SKM-1 (cell line): ENCODE results near the gene ANKRD7.
"Not testable (repeated sequence)": the region's sequence is repeated elsewhere in the genome, so short reads cannot be mapped to it uniquely, and the experiment has no call there.

Source experiments
- DNase-seq: peaks from one replicate; lab custom pipeline; 2025; ENCODE audit not compliant: unreplicated experiment; lab: John Stamatoyannopoulos, UW

ANKRD7 gene

GRCh38 chr7:118233799-118234198 lies 9.3 kb downstream of the ANKRD7 start:
- no peak for DNase-seq

GRCh38 chr7:118239014-118239413 lies 14.5 kb downstream of the ANKRD7 start:
- DNase-seq: no peak

GRCh38 chr7:118240320-118240719 lies 15.8 kb downstream of the ANKRD7 start:
- not testable (repeated sequence) for DNase-seq

- no peak for DNase-seq
Observed at GRCh38 chr7:118243695-118244094, 19.2 kb downstream of the ANKRD7 start.

GRCh38 chr7:118245267-118246040 lies 20.9 kb downstream of the ANKRD7 start:
- DNase-seq: no peak

- no peak for DNase-seq
Observed at GRCh38 chr7:118250860-118251494, 26.5 kb downstream of the ANKRD7 start.

- DNase-seq: no peak
Observed at GRCh38 chr7:118252087-118252486, 27.6 kb downstream of the ANKRD7 start.

- no peak for DNase-seq
Observed at GRCh38 chr7:118259115-118259514, 34.6 kb downstream of the ANKRD7 start.

- DNase-seq: no peak
Observed at GRCh38 chr7:118264836-118265235, 40.3 kb downstream of the ANKRD7 start.

- DNase-seq: no peak
Observed at GRCh38 chr7:118280319-118281012, 56.0 kb downstream of the ANKRD7 start.

GRCh38 chr7:118281196-118281595 lies 56.7 kb downstream of the ANKRD7 start:
- DNase-seq: no peak

GRCh38 chr7:118285358-118285757 lies 60.9 kb downstream of the ANKRD7 start:
- DNase-seq: no peak

- no peak for DNase-seq
Observed at GRCh38 chr7:118286131-118286530, 61.6 kb downstream of the ANKRD7 start.

GRCh38 chr7:118288098-118288497 lies 63.6 kb downstream of the ANKRD7 start:
- DNase-seq: no peak

GRCh38 chr7:118289476-118289875 lies 65.0 kb downstream of the ANKRD7 start:
- no peak for DNase-seq
